ENCODE results near the gene FASN. TPM values are rescaled to one million over a fixed set of nuclear protein-coding genes. Genes with fewer than 3 reads are reported as not detected.

The FASN gene
- total RNA-seq, 2 experiments from 2014 or later = 111 to 364 TPM

Other genes with a start within 250 kb of the FASN start
- 388 and 393 TPM in 2 replicates for gene P4HB, start 237.7 kb downstream of the FASN start, total RNA-seq (2014; rRNA removed; shearing (Covaris generic))
- 502 and 577 TPM in 2 replicates for gene P4HB, start 237.7 kb downstream of the FASN start, total RNA-seq (2022)
- 233 and 265 TPM in 2 replicates for gene ARHGDIA, start 226.9 kb downstream of the FASN start, total RNA-seq (2014; rRNA removed; shearing (Covaris generic))
- gene ARHGDIA, start 226.9 kb downstream of the FASN start, total RNA-seq (2022) = 663 and 715 TPM in 2 replicates
- 474 and 621 TPM in 2 replicates for gene ALYREF, start 206.7 kb downstream of the FASN start, total RNA-seq (2014; rRNA removed; shearing (Covaris generic))
- gene ALYREF, start 206.7 kb downstream of the FASN start, total RNA-seq (2022) = 377 and 431 TPM in 2 replicates
- gene ANAPC11, start 206.5 kb downstream of the FASN start, total RNA-seq (2014; rRNA removed; shearing (Covaris generic)) = 265 and 315 TPM in 2 replicates
- 225 and 227 TPM in 2 replicates for gene ANAPC11, start 206.5 kb downstream of the FASN start, total RNA-seq (2022)
- gene NPB, start 196.0 kb downstream of the FASN start, total RNA-seq (2014; rRNA removed; shearing (Covaris generic)) = 3.2 and 3.9 TPM in 2 replicates
- 2.5 and 2.8 TPM in 2 replicates for gene NPB, start 196.0 kb downstream of the FASN start, total RNA-seq (2022)
- 70.1 and 70.4 TPM in 2 replicates for gene PCYT2, start 186.8 kb downstream of the FASN start, total RNA-seq (2014; rRNA removed; shearing (Covaris generic))
- gene PCYT2, start 186.8 kb downstream of the FASN start, total RNA-seq (2022) = 104 and 108 TPM in 2 replicates
- gene SIRT7, start 180.1 kb downstream of the FASN start, total RNA-seq (2014; rRNA removed; shearing (Covaris generic)) = 43.3 and 49.1 TPM in 2 replicates
- 57.6 and 69.3 TPM in 2 replicates for gene SIRT7, start 180.1 kb downstream of the FASN start, total RNA-seq (2022)
- gene MAFG, start 170.5 kb downstream of the FASN start, total RNA-seq (2014; rRNA removed; shearing (Covaris generic)) = 16.9 and 22.7 TPM in 2 replicates
- gene MAFG, start 170.5 kb downstream of the FASN start, total RNA-seq (2022) = 30.1 and 33.6 TPM in 2 replicates
- 211 and 239 TPM in 2 replicates for gene PYCR1, start 160.9 kb downstream of the FASN start, total RNA-seq (2014; rRNA removed; shearing (Covaris generic))
- gene PYCR1, start 160.9 kb downstream of the FASN start, total RNA-seq (2022) = 165 and 173 TPM in 2 replicates
- 0.19 TPM in 1 of 2 replicates, not detected in the other for gene MYADML2, start 151.0 kb downstream of the FASN start, total RNA-seq (2014; rRNA removed; shearing (Covaris generic))
- not detected in 2 replicates for gene MYADML2, start 151.0 kb downstream of the FASN start, total RNA-seq (2022)
- 3.6 and 4.4 TPM in 2 replicates for gene NOTUM, start 137.0 kb downstream of the FASN start, total RNA-seq (2014; rRNA removed; shearing (Covaris generic))
- 0.88 and 1.9 TPM in 2 replicates for gene NOTUM, start 137.0 kb downstream of the FASN start, total RNA-seq (2022)
- 66.7 and 89.1 TPM in 2 replicates for gene ASPSCR1, start 120.6 kb downstream of the FASN start, total RNA-seq (2014; rRNA removed; shearing (Covaris generic))
- gene ASPSCR1, start 120.6 kb downstream of the FASN start, total RNA-seq (2022) = 77.8 and 81.8 TPM in 2 replicates
- gene CENPX, start 75.4 kb downstream of the FASN start, total RNA-seq (2014; rRNA removed; shearing (Covaris generic)) = 249 and 251 TPM in 2 replicates
- gene CENPX, start 75.4 kb downstream of the FASN start, total RNA-seq (2022) = 107 and 130 TPM in 2 replicates
- gene LRRC45, start 74.9 kb downstream of the FASN start, total RNA-seq (2014; rRNA removed; shearing (Covaris generic)) = 52.0 and 62.6 TPM in 2 replicates
- 40.9 and 41.2 TPM in 2 replicates for gene LRRC45, start 74.9 kb downstream of the FASN start, total RNA-seq (2022)
- gene RAC3, start 66.6 kb downstream of the FASN start, total RNA-seq (2014; rRNA removed; shearing (Covaris generic)) = 15.7 and 24.4 TPM in 2 replicates
- gene RAC3, start 66.6 kb downstream of the FASN start, total RNA-seq (2022) = 15.1 and 16.4 TPM in 2 replicates
- 138 and 147 TPM in 2 replicates for gene DCXR, start 60.5 kb downstream of the FASN start, total RNA-seq (2014; rRNA removed; shearing (Covaris generic))
- gene DCXR, start 60.5 kb downstream of the FASN start, total RNA-seq (2022) = 132 and 138 TPM in 2 replicates
- 50.5 and 59.4 TPM in 2 replicates for gene RFNG, start 46.4 kb downstream of the FASN start, total RNA-seq (2014; rRNA removed; shearing (Covaris generic))
- 41.3 and 47.3 TPM in 2 replicates for gene RFNG, start 46.4 kb downstream of the FASN start, total RNA-seq (2022)
- 137 and 169 TPM in 2 replicates for gene GPS1, start 46.3 kb downstream of the FASN start, total RNA-seq (2014; rRNA removed; shearing (Covaris generic))
- 123 and 133 TPM in 2 replicates for gene GPS1, start 46.3 kb downstream of the FASN start, total RNA-seq (2022)
- gene DUS1L, start 32.4 kb downstream of the FASN start, total RNA-seq (2014; rRNA removed; shearing (Covaris generic)) = 374 and 388 TPM in 2 replicates
- gene DUS1L, start 32.4 kb downstream of the FASN start, total RNA-seq (2022) = 300 and 320 TPM in 2 replicates
- 30.7 and 34.5 TPM in 2 replicates for gene CCDC57, start 114.6 kb upstream of the FASN start, total RNA-seq (2014; rRNA removed; shearing (Covaris generic))
- 56.1 and 58.7 TPM in 2 replicates for gene CCDC57, start 114.6 kb upstream of the FASN start, total RNA-seq (2022)
- gene SLC16A3, start 130.8 kb upstream of the FASN start, total RNA-seq (2014; rRNA removed; shearing (Covaris generic)) = 10.1 and 21.6 TPM in 2 replicates
- gene SLC16A3, start 130.8 kb upstream of the FASN start, total RNA-seq (2022) = 28.3 and 55.0 TPM in 2 replicates
- 39.7 and 53.0 TPM in 2 replicates for gene CSNK1D, start 175.5 kb upstream of the FASN start, total RNA-seq (2014; rRNA removed; shearing (Covaris generic))
- gene CSNK1D, start 175.5 kb upstream of the FASN start, total RNA-seq (2022) = 170 and 181 TPM in 2 replicates
- not detected in 2 replicates for gene CD7, start 219.4 kb upstream of the FASN start, total RNA-seq (2014; rRNA removed; shearing (Covaris generic))
- gene CD7, start 219.4 kb upstream of the FASN start, total RNA-seq (2022) = not detected in 2 replicates
- not detected in 2 replicates for gene SECTM1, start 235.5 kb upstream of the FASN start, total RNA-seq (2014; rRNA removed; shearing (Covaris generic))
- not detected in 2 replicates for gene SECTM1, start 235.5 kb upstream of the FASN start, total RNA-seq (2022)